NCI-H2171 treated with DMSO at 0.1 percent for 48 hours (cell line): ENCODE results near the gene IRF2BPL.

ENCODE experiments used
- DNase-seq: peaks from one replicate; lab custom pipeline; 2025; lab: John Stamatoyannopoulos, UW

Gene IRF2BPL

DNA sequence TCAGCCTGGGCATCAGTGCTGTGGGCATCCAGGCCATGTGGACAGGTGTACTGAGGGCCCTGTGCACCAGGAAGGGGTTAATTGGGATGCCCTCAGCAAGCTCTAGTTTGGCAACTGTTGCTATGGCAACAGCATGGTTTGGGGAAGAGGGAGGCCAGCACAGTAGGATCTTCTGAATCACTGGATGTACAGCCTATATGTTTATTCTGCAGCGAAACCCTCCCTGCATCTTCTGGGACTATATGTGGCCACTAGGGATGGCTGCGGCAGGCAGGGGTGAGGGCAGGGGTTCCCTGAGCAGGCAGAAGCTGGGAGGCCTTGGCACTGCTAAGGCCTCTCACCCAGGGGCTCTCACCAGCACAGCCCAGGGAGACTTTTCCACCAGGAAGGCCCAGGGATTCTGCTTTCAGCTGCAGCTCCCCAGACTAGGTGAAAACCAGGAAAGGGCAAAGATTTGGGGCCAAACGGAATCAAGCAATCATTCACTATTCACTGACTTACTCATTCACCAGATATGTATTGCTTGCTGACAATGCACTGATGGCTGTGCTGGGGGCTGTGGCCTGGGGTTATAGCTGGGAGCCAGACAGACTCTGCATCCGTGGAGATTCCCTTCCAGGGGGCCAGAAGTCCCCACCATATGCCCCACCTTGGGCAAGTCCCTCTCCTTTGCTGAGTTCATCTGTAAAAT lies 42.8 kb downstream of the IRF2BPL start:
- no peak for DNase-seq

DNA sequence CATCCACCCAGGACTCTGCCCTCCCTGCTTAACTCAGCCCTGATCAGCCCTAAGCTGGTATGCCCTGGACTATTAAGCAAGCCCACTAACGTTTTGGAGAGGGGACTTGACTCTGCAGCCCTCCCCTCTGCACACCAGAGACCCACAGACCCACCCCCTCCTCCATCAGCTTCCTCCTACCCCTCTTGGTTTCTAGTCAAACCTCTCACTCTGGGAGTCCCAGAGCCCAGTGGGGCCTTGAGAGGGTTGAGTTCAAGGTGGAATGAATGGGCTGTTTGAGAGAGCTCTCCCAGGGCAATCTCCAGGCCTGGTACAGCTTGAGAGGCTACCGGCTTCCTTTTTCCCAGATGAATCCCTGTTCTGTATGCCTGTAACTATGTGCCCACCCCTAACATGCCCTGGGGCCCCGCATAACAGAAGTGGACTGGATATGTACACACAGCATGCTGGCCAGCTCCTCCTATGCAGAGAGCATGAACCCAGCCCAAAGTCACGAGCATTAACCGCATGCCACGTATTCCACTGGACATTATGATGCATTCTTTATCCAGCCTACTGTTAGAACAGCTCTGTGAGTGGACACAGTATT lies 43.6 kb downstream of the IRF2BPL start:
- DNase-seq = no peak

DNA sequence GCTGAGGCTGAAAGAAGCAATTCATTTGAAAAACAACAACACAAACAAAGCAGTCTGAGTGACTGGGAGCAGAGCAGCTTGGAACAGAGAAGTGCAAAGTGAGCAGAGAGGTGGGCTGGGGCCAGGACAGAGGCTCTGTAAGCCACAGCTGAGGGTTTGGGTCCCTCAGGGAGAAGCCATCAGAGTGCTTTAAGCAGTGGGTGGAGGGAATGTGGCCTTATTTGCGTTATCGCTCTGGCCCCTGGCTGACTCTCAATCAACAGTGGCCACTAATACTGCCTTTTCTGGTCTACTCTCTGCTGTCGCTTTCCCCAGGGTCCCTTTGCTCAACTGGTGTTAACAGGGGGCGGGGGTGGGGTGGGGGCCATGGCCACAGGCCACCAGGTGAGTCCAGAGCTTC lies 44.2 kb downstream of the IRF2BPL start:
- DNase-seq = no peak

DNA sequence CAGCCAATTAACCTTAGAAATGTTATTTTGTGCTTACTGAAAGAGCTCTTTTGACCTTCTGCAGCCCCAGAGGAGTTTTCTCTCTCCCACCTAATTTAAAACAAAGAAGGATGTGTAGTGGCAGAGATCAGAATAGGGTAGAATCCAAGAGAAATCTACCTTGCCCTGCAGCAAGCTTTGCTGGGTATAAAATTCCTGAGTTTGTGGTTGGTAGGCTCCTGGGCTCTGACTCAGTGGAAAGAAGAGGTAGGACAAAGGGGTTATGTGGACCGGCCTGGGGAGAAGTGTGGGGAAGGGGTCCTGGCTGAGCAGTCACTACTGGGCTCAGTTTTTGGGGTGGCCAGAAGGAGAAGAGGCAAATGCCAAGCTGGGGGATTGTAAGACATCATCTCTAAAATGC lies 46.8 kb downstream of the IRF2BPL start:
- no peak for DNase-seq

DNA sequence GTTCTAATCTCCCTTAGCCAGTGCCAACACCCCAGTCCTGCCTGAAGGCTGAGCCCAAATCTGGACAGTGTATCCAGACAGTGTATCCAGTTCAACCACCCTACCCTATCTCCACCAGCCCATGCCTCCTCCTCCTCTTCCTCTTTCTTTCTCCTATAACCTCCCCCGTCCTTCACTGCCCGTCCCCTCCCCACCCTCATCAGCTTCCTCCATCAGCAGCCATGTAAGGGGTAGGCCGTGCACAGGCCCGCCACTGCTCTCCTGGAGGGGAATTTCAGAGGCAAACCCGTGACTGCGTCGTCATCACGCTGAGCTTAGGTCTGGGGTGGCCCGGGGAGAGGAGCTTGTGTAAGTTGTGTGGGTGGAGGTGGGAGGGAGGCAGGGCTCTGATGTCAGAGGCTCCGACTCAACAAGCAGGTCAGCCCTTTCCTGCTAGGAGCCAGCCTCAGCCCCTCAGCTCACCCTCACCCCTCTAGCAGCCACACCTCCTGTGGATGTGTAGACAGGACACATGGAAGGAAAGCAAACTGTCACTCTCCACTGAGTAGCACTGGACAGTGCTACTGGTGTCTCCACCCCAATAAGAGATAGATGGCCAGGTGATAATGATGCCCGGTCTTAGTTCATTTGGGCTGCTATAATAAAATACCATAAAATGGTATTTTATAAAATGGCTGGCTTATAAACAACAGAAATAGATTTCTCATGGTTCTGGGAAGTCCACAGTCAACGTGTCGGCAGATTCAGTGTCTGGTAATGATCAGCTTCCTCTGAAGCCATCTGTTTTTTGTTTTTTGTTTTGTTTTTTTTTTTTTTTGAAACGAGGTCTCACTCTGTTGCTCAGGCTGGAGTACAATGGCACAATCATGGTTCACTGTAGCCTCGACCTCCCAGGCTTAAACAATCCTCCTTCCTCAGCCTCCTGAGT lies 50.5 kb downstream of the IRF2BPL start:
- peak; percentile 72 for DNase-seq

DNA sequence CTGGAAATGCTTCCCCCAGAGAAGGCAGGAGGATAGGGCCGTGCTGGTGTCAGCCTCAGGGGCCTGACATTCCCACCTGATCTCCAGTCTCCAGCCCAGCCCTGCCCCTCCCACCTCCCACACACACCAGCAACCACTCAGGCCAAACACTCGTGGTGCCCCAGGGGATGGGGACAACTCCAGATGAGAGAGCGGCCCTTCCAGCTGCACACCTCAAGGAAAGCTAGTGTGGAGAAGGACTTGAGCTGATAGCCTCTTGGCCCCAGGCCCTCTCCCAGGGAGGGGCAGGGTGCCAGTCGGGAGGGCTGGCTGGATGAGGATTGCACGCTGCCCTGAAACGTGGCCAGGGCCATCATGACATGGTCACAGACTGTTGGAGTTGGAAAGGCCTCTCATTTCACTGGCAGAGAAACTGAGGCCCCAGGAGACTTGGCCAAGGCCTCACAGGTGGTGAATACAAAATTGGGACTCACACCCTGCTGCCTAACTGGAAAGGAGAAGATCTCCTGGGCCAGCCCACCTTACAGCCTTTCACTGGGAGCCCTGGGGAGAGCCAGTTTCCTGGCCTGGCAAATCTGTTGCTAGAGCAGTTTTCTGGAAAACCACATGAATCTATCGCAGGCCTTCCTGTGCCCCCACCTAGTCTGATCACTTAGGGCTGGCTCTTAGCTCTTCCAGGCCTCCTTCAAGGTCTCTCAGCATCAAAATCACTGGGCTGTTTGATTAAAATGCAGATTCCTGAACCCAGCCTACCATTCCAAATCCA lies 52.1 kb downstream of the IRF2BPL start:
- DNase-seq = no peak

DNA sequence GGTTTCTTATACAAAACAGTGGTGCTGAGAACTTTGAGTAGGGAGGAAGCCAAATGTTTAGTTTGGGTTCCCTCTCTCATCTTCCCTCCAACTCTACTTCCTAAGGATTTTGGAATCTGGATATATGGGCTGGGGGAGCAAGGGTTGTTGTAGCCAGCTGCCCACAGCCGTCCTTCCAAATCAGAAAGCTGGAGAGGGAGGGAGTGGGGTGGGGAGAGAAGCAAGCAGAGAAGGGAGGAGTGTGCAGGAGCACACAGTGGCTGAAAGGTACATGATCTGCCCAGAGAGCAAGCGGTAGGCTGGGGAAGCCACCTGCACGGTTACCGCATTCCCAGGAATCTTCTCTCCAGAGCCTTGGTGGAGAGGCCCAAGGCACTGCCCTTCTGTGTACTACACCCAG lies 52.7 kb downstream of the IRF2BPL start:
- no peak for DNase-seq

DNA sequence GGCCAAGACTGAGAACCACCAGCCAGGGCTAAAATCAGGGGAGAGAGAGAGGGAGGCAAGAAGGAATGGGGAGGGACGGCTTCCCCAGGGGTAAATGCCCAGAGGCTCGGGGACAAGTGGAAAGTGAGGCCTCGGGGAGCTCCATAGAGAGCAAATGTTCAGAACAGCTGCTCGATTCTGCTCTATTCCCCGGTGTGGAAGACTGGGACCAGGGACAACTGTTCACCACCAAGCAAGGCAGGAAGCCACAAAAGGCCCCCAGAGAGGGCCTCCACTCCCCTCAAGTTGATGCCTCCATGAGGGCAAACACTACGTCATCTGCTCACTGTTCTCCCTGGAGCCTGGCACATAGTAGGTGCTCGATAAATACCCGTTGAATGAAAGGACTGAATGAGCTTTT lies 53.5 kb downstream of the IRF2BPL start:
- DNase-seq = peak; percentile 30
